H9 (cell line): Measurements from ENCODE around the gene IER5. TPM values are rescaled to one million over a fixed set of nuclear protein-coding genes. Genes with fewer than 3 reads are reported as not detected.
A peak's percentile ranks its signal among the peaks of the same experiment; 100 is the strongest.

Experiments used
- DNase-seq: peaks from one replicate; pipeline ENCODE4 v3.0.0-alpha.2; 2017
- H2AFZ ChIP-seq: one replicate; pipeline ENCODE4 v1.6.1; 2013; ENCODE audit warnings: mild to moderate bottlenecking, low read length, control low read depth, moderate library complexity
- H2AK5ac ChIP-seq: 2 replicates; pipeline ENCODE4 v1.6.1; 2013; ENCODE audit warnings: low read length, control low read depth, mixed read lengths; ENCODE audit not compliant: insufficient read length
- H2BK120ac ChIP-seq: one replicate; pipeline ENCODE4 v1.6.1; 2013; ENCODE audit warnings: low read depth, mild to moderate bottlenecking, low read length, control low read depth, inconsistent platforms; ENCODE audit not compliant: poor library complexity, severe bottlenecking
- H2BK12ac ChIP-seq: 2 replicates; pipeline ENCODE4 v1.6.1; 2013; ENCODE audit warnings: low read length, control low read depth, mixed read lengths, low read depth; ENCODE audit not compliant: insufficient read length
- H2BK15ac ChIP-seq: 2 replicates; pipeline ENCODE4 v1.6.1; 2013; ENCODE audit warnings: low read depth, low read length, control low read depth
- H2BK20ac ChIP-seq: one replicate; pipeline ENCODE4 v1.6.1; 2013; ENCODE audit warnings: low read depth, mild to moderate bottlenecking, low read length, control low read depth, inconsistent platforms; ENCODE audit not compliant: poor library complexity, severe bottlenecking
- H2BK5ac ChIP-seq: 2 replicates; pipeline ENCODE4 v1.6.1; 2013; ENCODE audit warnings: low read length, control low read depth, mixed read lengths; ENCODE audit not compliant: insufficient read length
- H3K14ac ChIP-seq: 2 replicates; pipeline ENCODE4 v1.6.1; 2013; ENCODE audit warnings: low read length, control low read depth; ENCODE audit not compliant: insufficient read depth
- H3K18ac ChIP-seq: 2 replicates; pipeline ENCODE4 v1.6.1; 2013; ENCODE audit warnings: low read depth, mild to moderate bottlenecking, mixed read lengths, low read length, control low read depth; ENCODE audit not compliant: insufficient read length
- H3K23ac ChIP-seq: 2 replicates; pipeline ENCODE4 v1.6.1; 2013; ENCODE audit warnings: low read length, control low read depth, mixed read lengths, low read depth; ENCODE audit not compliant: insufficient read length
- H3K23me2 ChIP-seq: 2 replicates; pipeline ENCODE4 v1.6.1; 2013; ENCODE audit warnings: low read depth, mild to moderate bottlenecking, mixed read lengths, low read length, control low read depth; ENCODE audit not compliant: insufficient read length, poor library complexity, severe bottlenecking
- H3K27ac ChIP-seq: 2 replicates; pipeline ENCODE4 v1.5.1; 2013; ENCODE audit warnings: low read length, control low read depth, mixed read lengths, low read depth; ENCODE audit not compliant: insufficient read length
- H3K27me3 ChIP-seq: 2 replicates; pipeline ENCODE4 v1.6.1; 2013; ENCODE audit warnings: low read length, control low read depth, inconsistent platforms; ENCODE audit not compliant: insufficient read depth
- H3K4ac ChIP-seq: 2 replicates; pipeline ENCODE4 v1.6.1; 2013; ENCODE audit warnings: low read depth, mild to moderate bottlenecking, control low read depth, inconsistent platforms, low read length, moderate library complexity
- H3K4me1 ChIP-seq: 2 replicates; pipeline ENCODE4 v1.6.1; 2013; ENCODE audit warnings: low read length, control low read depth, inconsistent platforms; ENCODE audit not compliant: insufficient read depth
- H3K4me2 ChIP-seq: 2 replicates; pipeline ENCODE4 v1.6.1; 2013; ENCODE audit warnings: low read length, control low read depth, mixed read lengths; ENCODE audit not compliant: insufficient read length, insufficient read depth
- H3K56ac ChIP-seq: 2 replicates; pipeline ENCODE4 v1.6.1; 2013; ENCODE audit warnings: low read depth, mild to moderate bottlenecking, mixed read lengths, low read length, control low read depth; ENCODE audit not compliant: insufficient read length
- H3K79me1 ChIP-seq: 2 replicates; pipeline ENCODE4 v1.6.1; 2013; ENCODE audit warnings: low read depth, mild to moderate bottlenecking, moderate library complexity, low read length, control low read depth, inconsistent platforms; ENCODE audit not compliant: insufficient read depth, poor library complexity, severe bottlenecking
- H3K79me2 ChIP-seq: 2 replicates; pipeline ENCODE4 v1.6.1; 2013; ENCODE audit warnings: low read length, control low read depth, inconsistent platforms; ENCODE audit not compliant: insufficient read depth
- H3K9ac ChIP-seq: 2 replicates; pipeline ENCODE4 v1.6.1; 2013; ENCODE audit warnings: low read length, control low read depth, mixed read lengths; ENCODE audit not compliant: insufficient read length; ENCODE audit errors: extremely low read depth
- H3K9me3 ChIP-seq: one replicate; pipeline ENCODE4 v1.6.1; 2013; ENCODE audit warnings: low read depth, low read length, inconsistent platforms; ENCODE audit not compliant: control insufficient read depth
- H3T11ph ChIP-seq: one replicate; pipeline ENCODE4 v1.6.1; 2013; ENCODE audit warnings: mild to moderate bottlenecking, low read length, control low read depth, inconsistent platforms
- H4K20me1 ChIP-seq: one replicate; pipeline ENCODE4 v1.6.1; 2013; ENCODE audit not compliant: control insufficient read depth, insufficient read length, insufficient read depth
- H4K5ac ChIP-seq: 2 replicates; pipeline ENCODE4 v1.6.1; 2013; ENCODE audit warnings: low read depth, mild to moderate bottlenecking, mixed read lengths, low read length, control low read depth; ENCODE audit not compliant: insufficient read length
- H4K8ac ChIP-seq: replicated peaks from 2 replicates; pipeline ENCODE4 v1.6.1; 2013; ENCODE audit warnings: low read length, control low read depth, mixed read lengths, low read depth; ENCODE audit not compliant: insufficient read length
- H4K91ac ChIP-seq: 2 replicates; pipeline ENCODE4 v1.6.1; 2013; ENCODE audit warnings: low read depth, mild to moderate bottlenecking, moderate library complexity, mixed read lengths, low read length, control low read depth; ENCODE audit not compliant: insufficient read length
- H3K27ac Mint-ChIP-seq, 3 experiments: 2 replicates in 2 of 3; 3 replicates in 1 of 3; pipeline ENCODE4 v1.8.0; 2020 to 2021; ENCODE audit warnings: mixed read lengths in 3 of 3, mild to moderate bottlenecking in 1 of 3, moderate library complexity in 1 of 3
- H3K27me3 Mint-ChIP-seq: 2 replicates; pipeline ENCODE4 v1.8.0; 2021; ENCODE audit warnings: low read depth, mild to moderate bottlenecking, moderate library complexity, mixed read lengths
- H3K36me3 Mint-ChIP-seq, 3 experiments: 2 replicates in 2 of 3; 3 replicates in 1 of 3; pipeline ENCODE4 v1.8.0; 2020 to 2021; ENCODE audit warnings: low read depth in 3 of 3, mixed read lengths in 3 of 3; ENCODE audit not compliant: insufficient read depth in 1 of 3
- H3K4me1 Mint-ChIP-seq, 2 experiments: 2 replicates each; pipeline ENCODE4 v1.8.0; 2020; ENCODE audit warnings: mixed read lengths in 2 of 2
- H3K4me3 Mint-ChIP-seq, 2 experiments: 2 replicates in 1 of 2; 3 replicates in 1 of 2; pipeline ENCODE4 v1.8.0; 2020 to 2021; ENCODE audit warnings: mild to moderate bottlenecking in 2 of 2, mixed read lengths in 2 of 2, moderate library complexity in 1 of 2
- H3K9me3 Mint-ChIP-seq, 2 experiments: 2 replicates in 1 of 2; 3 replicates in 1 of 2; pipeline ENCODE4 v1.8.0; 2020; ENCODE audit warnings: mild to moderate bottlenecking in 2 of 2, mixed read lengths in 2 of 2, moderate library complexity in 1 of 2
- CTCF ChIP-seq: fragments of 200-600 bp; sonication (generic); conservative IDR thresholded peaks from 3 replicates; pipeline ENCODE4 v1.8.0; 2021; ENCODE audit warnings: antibody characterized with exemption, mild to moderate bottlenecking
- WGBS: extraction: QIAGEN DNeasy Blood & Tissue Kit; methylation state at CpG from one replicate; pipeline ENCODE4 v1.1.7; 2013; ENCODE audit warnings: missing lambda C conversion rate, low lambda C conversion rate, mixed read lengths; ENCODE audit not compliant: insufficient read length; ENCODE audit errors: extremely low coverage; 5-methylcytosine and 5-hydroxymethylcytosine counted together
- total RNA-seq: library from RNA; stranded (reverse); gene quantifications from 2 replicates; pipeline ENCODE4 v1.2.1, GENCODE V29; 2021

Gene IER5
- total RNA-seq, 1 experiment from 2014 or later = 6.7 TPM

GRCh38 chr1:181128592-181129497 is 40.3 kb downstream of the IER5 start:
- no peaks in the 10 kb centered on the region for H3K27me3 ChIP-seq
- H3K27me3 Mint-ChIP-seq = peaks cover 10% of the 10 kb centered on the region

More at GRCh38 chr1:181128592-181129497, 40.3 kb downstream of the IER5 start:
- H2BK120ac ChIP-seq = no peak overlapping the region
- no peak overlapping the region for H3K56ac ChIP-seq
- no peak overlapping the region for H3K9ac ChIP-seq
- H3K4ac ChIP-seq = no peak overlapping the region
- H4K91ac ChIP-seq = no peak overlapping the region
- H3K36me3 Mint-ChIP-seq = no peaks in the 10 kb centered on the region; a peak in 1 of 7 replicates
- H2BK20ac ChIP-seq = no peak overlapping the region
- H3K23ac ChIP-seq = no peak overlapping the region
- WGBS = no CpG with 5 or more reads among the region's 19 CpGs
- H3K4me3 Mint-ChIP-seq = peak overlapping the region; percentile 11 to 23
- H2AFZ ChIP-seq = no peak overlapping the region
- H3K18ac ChIP-seq = peak overlapping the region; percentile 33
- no peaks in the 10 kb centered on the region for H3K79me1 ChIP-seq
- H3T11ph ChIP-seq = no peak overlapping the region
- no peak overlapping the region for H2BK12ac ChIP-seq
- H3K4me1 Mint-ChIP-seq = peaks cover 56 to 59% of the 10 kb centered on the region in 2 experiments
- no peak overlapping the region for H4K5ac ChIP-seq
- H3K9me3 Mint-ChIP-seq = no peaks in the 10 kb centered on the region; a peak in 1 of 5 replicates
- H3K4me1 ChIP-seq = peaks cover 15% of the 10 kb centered on the region
- peak overlapping the region in 2 of 3 experiments; percentile 14 to 92; a peak in 5 of 7 replicates for H3K27ac Mint-ChIP-seq
- no peak overlapping the region for H3K14ac ChIP-seq
- no peak for TF ChIP-seq CTCF
- no peak overlapping the region for H2AK5ac ChIP-seq
- no peak overlapping the region for H2BK5ac ChIP-seq
- H3K23me2 ChIP-seq = no peaks in the 10 kb centered on the region
- no peak overlapping the region for H2BK15ac ChIP-seq
- H3K79me2 ChIP-seq = no peaks in the 10 kb centered on the region
- DNase-seq = peak; percentile 63
- H3K9me3 ChIP-seq = no peaks in the 10 kb centered on the region
- H4K8ac ChIP-seq = no peak overlapping the region
- no peak overlapping the region for H3K27ac ChIP-seq
- H4K20me1 ChIP-seq = no peaks in the 10 kb centered on the region
- H3K4me2 ChIP-seq = peak overlapping the region; percentile 5
